GM20431 (cell line): Measurements from ENCODE around the gene GLRX2.
"Not testable (repeated sequence)": the region's sequence is repeated elsewhere in the genome, so short reads cannot be mapped to it uniquely, and the experiment has no call there.

Source experiments
- in situ Hi-C: fragments of 300-500 bp; cut with MseI, MboI; formaldehyde crosslinking; loops from one replicate; pipeline ENCODE4 v1.15.0; 2020; ENCODE audit warnings: low sequenced_read_pairs; ENCODE audit not compliant: unreplicated experiment

Gene GLRX2

DNA sequence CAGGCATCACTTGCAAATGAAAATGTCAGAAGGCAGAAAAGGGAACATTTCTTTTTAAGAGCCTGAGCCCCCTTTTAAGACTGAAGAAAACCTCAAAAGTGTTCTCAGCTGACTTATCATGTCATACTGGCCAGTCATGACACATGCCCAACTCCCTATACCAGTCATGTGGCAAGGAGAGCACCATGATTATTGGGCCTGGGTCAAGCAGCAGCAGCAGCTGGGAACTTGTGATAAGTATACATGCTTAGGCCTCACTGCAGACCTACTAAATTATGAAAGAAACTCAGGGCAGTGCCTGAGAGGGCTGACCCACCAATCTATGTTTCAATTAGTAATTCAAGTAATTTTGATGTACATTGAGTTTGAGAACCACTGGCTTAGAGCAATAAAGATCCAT, 37.2 kb downstream of the GLRX2 start:
- in situ Hi-C loops = no loop called here

DNA sequence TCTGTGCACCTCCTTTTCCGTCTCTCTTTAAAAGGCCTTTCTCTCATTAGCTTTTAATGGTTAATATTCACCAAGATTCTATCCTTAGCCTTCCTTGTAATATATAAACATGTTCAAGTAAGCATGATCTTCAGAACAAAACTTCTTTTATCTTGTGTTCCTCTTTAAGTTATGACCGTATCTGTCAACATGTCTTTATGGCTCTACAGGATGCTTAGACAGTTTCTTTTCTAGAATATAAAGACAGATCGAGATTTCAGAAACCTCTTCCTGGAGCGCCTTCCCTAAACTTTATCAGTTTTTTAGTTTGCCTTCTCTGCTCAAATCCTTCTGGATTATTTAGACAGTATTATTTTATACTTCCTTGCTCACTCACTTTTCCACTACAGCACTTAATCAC, 38.6 kb downstream of the GLRX2 start:
- in situ Hi-C loops = no loop called here

DNA sequence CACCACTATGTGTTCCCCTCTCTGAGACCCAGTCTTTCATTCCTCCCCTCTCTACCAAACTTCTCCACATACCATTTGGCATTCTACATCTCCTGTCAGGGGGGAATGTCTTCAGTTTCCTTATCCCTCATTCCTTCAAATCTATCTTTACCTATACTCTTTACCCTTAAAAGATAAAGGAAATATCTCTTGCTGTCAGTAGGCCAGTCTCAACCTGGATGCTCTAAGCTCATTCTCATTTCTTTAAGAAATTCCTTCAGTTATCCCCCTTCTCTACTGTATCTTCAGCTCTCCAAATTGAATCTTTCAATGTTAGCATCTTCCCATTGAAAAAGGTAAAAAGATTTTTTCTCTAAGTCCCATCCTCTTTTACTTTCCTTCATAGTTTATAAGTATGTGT, 39.3 kb downstream of the GLRX2 start:
- in situ Hi-C loops = no loop called here

DNA sequence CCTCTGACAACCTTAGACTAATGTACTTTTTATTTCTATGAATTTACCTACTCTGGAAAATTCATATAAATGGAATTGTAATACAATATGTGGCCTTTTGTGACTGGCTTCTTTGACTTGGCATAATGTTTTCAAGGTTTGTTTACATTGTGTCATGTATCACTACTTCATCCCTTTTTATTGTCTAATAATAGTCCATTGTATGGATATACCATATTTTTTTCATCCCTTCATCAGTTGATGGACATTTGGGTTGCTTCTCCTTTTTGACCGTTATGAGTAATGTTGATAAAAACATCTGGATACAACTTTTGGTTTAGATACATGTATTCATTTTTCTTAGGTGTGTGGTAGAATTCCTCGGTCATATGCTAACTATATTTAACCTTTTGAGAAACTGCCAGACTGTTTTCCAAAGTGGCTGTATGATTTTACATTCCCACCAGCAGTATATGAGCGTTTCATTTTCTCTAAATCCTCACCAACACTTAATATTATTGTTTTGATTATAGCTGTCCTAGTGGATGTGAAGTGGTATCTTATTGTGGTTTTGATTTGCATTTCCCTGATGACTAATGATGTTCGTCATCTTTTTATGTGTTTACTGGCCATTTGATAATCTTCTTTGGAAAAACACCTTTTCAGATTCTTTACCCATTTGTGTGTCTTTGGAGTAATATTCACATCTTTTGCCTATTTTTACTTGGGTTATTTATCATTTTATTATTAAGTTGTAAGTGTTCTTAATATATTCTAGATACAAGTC, 42.3 kb downstream of the GLRX2 start:
- in situ Hi-C loops = no loop called here

DNA sequence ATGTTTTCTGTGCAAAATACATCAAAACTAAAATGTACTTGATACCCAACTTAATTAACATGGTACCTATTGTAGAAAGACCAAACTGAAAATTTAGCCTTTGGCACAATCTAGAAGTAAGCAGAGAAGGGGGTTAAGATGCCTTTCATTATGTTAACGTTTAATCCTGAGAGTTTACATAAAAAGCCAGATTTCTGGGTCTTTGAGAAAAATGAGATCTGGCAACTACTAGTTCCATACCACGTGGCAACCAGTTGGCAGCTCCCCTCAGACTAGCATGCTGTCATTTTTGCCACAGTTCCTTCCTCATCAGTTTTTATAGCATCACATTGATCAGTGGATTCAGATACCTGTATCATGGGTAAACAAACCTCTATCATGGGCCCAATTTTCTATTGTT, 44.3 kb downstream of the GLRX2 start:
- in situ Hi-C loops = no loop called here

DNA sequence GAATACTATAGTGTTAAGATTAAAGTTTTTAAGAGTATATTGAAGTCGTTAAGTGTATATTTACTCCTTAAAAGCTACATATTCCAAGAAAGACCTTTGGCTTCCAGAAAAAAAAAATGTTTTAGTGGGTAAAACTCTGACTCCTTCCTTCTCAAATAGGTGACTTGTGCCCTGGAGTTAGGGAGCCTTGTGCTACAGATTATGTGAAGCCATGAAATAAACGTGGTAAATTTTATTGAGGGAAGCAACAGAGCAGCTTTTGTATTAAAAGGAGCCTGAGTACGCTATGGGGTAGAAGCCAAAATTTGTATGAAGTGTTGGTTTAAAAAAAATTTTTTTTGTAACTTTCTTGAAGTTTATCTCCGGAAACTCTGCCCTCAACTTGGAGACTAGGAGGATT, 44.8 kb downstream of the GLRX2 start:
- in situ Hi-C loops = no loop called here

DNA sequence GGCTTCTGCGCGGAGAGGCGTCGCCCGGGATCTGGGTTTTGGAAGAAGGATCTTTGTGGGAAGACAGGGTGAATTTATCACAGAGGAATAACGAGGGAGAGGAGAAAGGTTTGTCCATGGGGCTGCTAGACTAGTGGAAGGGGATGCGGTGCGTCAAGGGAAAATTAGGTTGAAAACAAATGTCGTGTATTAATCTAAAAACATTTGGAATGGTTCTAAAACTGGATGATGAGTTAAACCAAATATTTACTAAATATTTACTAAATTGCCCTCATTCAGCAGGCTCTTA, 45.2 kb downstream of the GLRX2 start:
- in situ Hi-C loops = no loop called here

DNA sequence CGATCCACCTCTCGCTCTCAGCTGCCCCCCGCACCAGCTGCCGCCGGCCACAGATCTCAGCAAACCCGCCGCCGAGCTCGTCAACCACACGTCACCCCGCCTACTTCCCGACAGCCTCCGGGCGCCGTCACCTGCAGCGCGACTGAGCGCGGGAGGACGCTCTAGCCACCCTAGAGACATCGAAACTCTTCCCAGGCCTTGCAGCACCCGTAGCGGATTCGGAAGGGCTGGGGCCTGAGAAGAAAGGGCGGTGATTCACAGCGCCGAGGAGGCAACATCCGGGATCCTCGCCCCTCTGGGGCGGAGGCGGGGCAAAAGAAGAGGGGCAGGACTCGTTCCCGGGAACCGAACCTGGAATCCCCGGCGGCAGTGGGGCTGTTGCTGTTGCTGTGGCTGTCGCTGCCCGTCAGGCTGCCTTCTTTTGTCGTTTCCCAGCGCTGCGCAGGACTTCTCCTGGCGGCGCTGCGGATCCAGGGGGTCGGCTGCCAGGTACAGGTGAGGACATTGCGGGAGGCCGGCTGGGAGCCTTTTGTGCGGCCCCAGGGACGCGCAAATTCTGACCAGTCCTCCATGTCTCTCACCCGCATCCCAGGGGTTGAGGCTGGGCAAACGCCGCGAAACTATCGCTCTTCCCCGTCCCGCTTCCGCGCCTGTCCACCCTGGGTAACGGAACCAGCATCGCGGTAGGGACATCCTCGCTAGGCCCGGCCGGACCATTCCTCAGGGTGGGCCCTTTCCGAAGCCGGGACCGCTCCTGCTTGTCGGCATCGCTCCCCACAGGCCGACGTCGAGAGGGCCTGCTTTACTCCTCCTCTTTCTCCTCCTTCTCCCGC, 45.7 kb downstream of the GLRX2 start, which contains the start of the genes RO60 and UCHL5:
Gene RO60, plus strand, starts transcription at position 331 of the 833 bp plus-strand sequence. CDS start 9,443 bp downstream, outside the sequence.
Gene UCHL5, minus strand, starts transcription at position 79 of the 833 bp plus-strand sequence. CDS start 100 bp downstream, outside the sequence.
- in situ Hi-C loops = no loop called here

DNA sequence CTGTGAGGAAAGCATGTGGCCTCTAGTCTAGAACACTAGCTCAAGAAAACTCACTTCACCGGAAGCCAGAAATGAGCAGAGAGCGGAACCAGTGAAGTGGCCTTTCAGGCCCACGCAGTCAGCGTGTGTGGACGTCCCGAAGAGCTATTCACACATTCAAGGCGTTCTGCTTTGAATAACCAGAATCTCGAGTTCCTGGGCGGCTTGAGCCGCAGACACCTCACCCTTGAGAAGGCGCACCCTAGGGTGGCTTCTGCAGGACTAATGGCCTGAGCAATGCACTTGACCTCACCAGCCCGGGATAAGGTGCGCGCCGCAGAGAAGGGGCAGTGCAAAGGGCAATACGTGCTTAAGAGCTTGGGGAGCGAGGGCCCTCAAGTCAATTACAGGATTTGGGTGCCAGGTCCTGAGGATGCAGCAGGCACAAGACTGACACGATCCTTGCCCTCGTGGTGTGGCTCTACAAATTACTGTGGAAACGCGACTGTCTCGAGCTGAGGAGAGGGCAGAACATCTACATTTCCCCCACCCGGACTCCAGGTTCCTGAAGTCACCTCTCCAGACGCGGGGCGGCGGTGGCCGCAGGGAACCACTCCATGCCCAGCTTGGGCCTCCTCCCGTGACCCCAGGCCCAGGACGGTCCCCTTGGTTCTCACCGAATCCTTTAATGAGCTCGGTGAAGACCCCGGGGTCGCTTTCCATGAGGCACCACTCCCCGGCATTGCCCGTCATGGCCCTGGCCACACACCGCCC, 46.5 kb downstream of the GLRX2 start:
- in situ Hi-C loops = no loop called here

DNA sequence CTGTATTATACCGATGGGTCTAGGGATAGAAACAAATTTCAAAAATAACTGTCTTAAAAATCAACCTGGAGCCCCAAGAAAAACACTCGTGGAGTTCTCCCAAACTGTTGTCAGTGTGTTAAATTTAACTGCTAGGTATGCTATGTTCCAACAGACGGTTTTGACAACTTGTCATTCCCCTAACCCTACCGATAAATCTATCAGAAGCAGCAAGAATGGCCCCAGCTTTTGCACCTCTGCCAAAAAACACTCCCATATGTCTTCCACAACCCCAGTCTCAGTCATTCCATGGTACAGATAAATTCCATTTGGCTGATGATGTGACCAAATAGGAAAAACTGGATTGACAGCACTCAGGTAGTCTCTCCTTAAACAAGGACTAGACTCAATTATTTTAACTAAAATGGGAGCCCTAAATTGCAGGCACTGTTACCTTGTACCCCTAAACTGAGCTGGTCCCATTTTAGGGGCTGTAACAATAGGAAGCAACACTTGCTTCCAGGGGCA, 51.0 kb downstream of the GLRX2 start:
- in situ Hi-C loops = no loop called here

DNA sequence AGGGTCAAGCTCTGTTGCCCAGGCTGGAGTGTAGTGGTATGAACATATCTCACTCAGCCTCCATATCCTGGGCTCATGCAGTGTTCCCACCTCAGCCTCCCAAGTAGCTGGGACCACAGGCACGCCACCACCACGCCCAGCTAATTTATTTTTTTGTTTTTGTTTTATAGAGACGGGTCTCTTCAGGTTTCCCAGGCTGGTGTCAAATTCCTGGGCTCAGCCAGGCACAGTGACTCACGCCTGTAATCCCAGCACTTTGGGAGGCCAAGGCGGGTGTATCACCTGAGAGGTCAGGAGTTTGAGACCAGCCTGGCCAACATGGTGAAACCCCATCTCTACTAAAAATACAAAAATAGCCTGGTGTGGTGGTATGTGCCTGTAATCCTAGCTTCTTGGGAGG, 56.3 kb downstream of the GLRX2 start:
- in situ Hi-C loops = not testable (repeated sequence)
